Mesothelial cell of epicardium (in vitro differentiated cells): Measurements from ENCODE around the gene RNF157. TPM values are rescaled to one million over a fixed set of nuclear protein-coding genes. Genes with fewer than 3 reads are reported as not detected.

Experiments used
- DNase-seq, 2 experiments: peaks; one replicate each; pipeline ENCODE4 v3.0.0; 2021; ENCODE audit warnings: low spot score in 2 of 2; ENCODE audit not compliant: unreplicated experiment in 2 of 2
- H3K27ac Mint-ChIP-seq: 2 replicates; pipeline ENCODE4 v1.8.0; 2021; ENCODE audit warnings: mixed read lengths
- H3K27me3 Mint-ChIP-seq: 2 replicates; pipeline ENCODE4 v1.8.0; 2021; ENCODE audit warnings: low read depth, mixed read lengths
- H3K36me3 Mint-ChIP-seq: 2 replicates; pipeline ENCODE4 v1.8.0; 2021; ENCODE audit warnings: mixed read lengths
- H3K4me1 Mint-ChIP-seq: 2 replicates; pipeline ENCODE4 v1.8.0; 2021; ENCODE audit warnings: mixed read lengths
- H3K4me3 Mint-ChIP-seq: 2 replicates; pipeline ENCODE4 v1.8.0; 2021; ENCODE audit warnings: mild to moderate bottlenecking, moderate library complexity, mixed read lengths
- H3K9me3 Mint-ChIP-seq: 2 replicates; pipeline ENCODE4 v1.8.0; 2021; ENCODE audit warnings: mixed read lengths
- CTCF ChIP-seq: fragments of 200-600 bp; sonication (generic); IDR thresholded peaks from one replicate; pipeline ENCODE4 v1.5.0; 2021; ENCODE audit warnings: antibody characterized with exemption; ENCODE audit not compliant: unreplicated experiment
- total RNA-seq: library from RNA; stranded (reverse); gene quantifications from 3 replicates; pipeline ENCODE4 v1.2.1, GENCODE V29; 2021

Gene RNF157
- total RNA-seq, 1 donor from 2014 or later, result 8.0 TPM

- no peak for TF ChIP-seq CTCF
- H3K4me3 Mint-ChIP-seq, result no peak overlapping the region
Measured at GRCh38 chr17:76149214-76149613, 91.1 kb downstream of the RNF157 start.

GRCh38 chr17:76148015-76148326 lies 92.3 kb downstream of the RNF157 start:
- H3K4me3 Mint-ChIP-seq, result no peak overlapping the region
- H3K36me3 Mint-ChIP-seq, result no peaks in the 10 kb centered on the region
- DNase-seq, result no peak
- H3K27me3 Mint-ChIP-seq, result peaks cover 2% of the 10 kb centered on the region
- H3K9me3 Mint-ChIP-seq, result no peaks in the 10 kb centered on the region
- peaks cover 10% of the 10 kb centered on the region for H3K4me1 Mint-ChIP-seq
- H3K27ac Mint-ChIP-seq, result no peak overlapping the region
- no peak for TF ChIP-seq CTCF

More at GRCh38 chr17:76149214-76149613, 91.1 kb downstream of the RNF157 start:
- Mint-ChIP-seq H3K36me3 (no peaks in the 10 kb centered on the region), H3K9me3 (no peaks in the 10 kb centered on the region), H3K27ac (no peak overlapping the region), H3K4me1 (peaks cover 5% of the 10 kb centered on the region), H3K27me3 (no peaks in the 10 kb centered on the region)
- no peak for DNase-seq

GRCh38 chr17:76147211-76148014 lies 92.9 kb downstream of the RNF157 start:
- peaks cover 16% of the 10 kb centered on the region for H3K4me1 Mint-ChIP-seq
- no peaks in the 10 kb centered on the region for H3K9me3 Mint-ChIP-seq
- H3K27ac Mint-ChIP-seq, result no peak overlapping the region
- DNase-seq, result no peak
- no peak overlapping the region for H3K4me3 Mint-ChIP-seq
- H3K36me3 Mint-ChIP-seq, result no peaks in the 10 kb centered on the region
- H3K27me3 Mint-ChIP-seq, result peaks cover 5% of the 10 kb centered on the region
- peak; percentile 70 for TF ChIP-seq CTCF

- Mint-ChIP-seq H3K9me3 (no peaks in the 10 kb centered on the region), H3K4me3 (no peak overlapping the region), H3K4me1 (peaks cover 26% of the 10 kb centered on the region), H3K36me3 (no peaks in the 10 kb centered on the region), H3K27ac (no peak overlapping the region), H3K27me3 (peaks cover 14% of the 10 kb centered on the region)
- DNase-seq, result no peak
- no peak for TF ChIP-seq CTCF
Measured at GRCh38 chr17:76146053-76146851, 94.0 kb downstream of the RNF157 start.

- H3K27ac Mint-ChIP-seq, result no peak overlapping the region
- H3K4me1 Mint-ChIP-seq, result peaks cover 29% of the 10 kb centered on the region
- no peak for DNase-seq
- H3K27me3 Mint-ChIP-seq, result peaks cover 20% of the 10 kb centered on the region
- no peak for TF ChIP-seq CTCF
- H3K4me3 Mint-ChIP-seq, result no peak overlapping the region
- H3K9me3 Mint-ChIP-seq, result no peaks in the 10 kb centered on the region
- no peaks in the 10 kb centered on the region for H3K36me3 Mint-ChIP-seq
Measured at GRCh38 chr17:76145231-76146052, 94.9 kb downstream of the RNF157 start.
